NOMO-1 treated with DMSO at 0.1 percent for 48 hours (cell line): ENCODE data around the gene PGGHG.
"Not testable (repeated sequence)": the region's sequence is repeated elsewhere in the genome, so short reads cannot be mapped to it uniquely, and the experiment has no call there.

ENCODE experiments used
- DNase-seq: peaks from one replicate; lab custom pipeline; 2025; ENCODE audit not compliant: unreplicated experiment; lab: John Stamatoyannopoulos, UW

Gene PGGHG

DNA sequence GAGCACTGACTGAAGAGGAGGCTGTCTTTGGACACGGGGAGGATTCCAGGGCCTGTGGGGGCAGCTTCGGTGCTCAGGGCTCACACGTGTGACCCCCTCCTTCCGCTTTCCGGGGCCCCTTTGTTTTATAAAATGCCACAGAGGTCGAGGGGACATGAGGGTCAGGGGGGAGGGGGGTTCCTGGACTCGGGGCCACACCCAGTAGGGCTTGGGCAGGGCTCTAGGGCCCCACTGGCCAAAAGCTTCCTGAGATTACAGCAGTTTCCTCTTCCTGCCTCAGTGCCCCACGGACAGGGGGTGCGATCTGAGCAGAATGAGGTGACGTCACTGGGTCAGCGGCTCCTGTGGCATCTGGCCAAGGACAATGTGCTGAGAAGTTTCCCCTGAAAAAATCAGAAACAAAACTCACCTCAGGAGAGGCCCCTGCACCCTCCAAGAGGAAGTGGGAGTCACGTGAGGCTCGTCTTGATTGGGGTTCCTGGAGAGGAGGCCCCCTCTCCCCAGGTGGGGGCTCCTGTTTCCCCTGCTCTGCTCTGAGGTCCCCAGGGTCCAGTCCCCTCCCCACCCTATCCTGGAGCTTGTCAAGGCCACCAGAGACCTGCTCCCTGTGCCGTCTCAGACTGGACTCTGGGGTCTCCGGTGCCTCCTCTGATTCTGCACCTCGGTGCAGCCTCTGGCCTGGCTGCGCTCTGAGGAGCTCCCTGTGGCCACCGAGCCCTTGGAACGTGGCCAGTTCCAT lies 38.1 kb downstream of the PGGHG start:
- peak; percentile 87 for DNase-seq

DNA sequence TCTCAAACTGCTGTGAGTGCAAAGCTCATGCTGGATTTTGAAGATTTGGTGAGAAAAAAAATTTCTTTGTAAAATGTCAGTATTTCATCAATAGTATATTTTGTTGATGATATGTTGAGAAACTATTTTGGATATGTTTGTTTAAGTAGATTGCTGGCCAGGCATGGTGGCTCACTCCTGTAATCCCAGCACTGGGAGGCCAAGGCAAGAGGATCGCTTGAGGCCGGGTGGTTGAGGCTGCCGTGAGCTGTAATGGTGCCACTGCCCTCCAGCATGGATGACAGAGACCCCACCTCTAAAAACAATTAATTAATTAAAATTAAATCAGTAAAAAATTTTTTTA lies 38.6 kb downstream of the PGGHG start:
- no peak for DNase-seq

DNA sequence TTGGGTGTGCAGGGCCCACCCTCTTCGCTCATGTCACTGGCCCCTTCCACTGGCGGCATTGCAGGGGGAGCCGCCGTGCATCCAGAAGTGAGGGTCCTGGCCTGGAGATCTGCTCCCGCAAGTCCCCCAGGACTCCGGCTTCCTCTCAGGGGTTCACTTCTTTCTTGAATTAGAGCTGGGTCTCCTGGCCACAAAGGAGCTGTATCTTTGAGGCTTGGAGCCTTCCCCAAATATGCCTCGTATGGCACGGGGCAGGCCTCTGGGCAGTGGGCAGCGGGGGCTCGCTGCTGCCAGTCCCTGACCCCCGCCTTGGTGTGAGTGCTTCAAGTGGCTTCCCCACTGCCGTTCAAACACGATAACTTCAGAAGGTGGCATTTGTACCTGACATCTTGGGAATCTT lies 39.1 kb downstream of the PGGHG start:
- no peak for DNase-seq

DNA sequence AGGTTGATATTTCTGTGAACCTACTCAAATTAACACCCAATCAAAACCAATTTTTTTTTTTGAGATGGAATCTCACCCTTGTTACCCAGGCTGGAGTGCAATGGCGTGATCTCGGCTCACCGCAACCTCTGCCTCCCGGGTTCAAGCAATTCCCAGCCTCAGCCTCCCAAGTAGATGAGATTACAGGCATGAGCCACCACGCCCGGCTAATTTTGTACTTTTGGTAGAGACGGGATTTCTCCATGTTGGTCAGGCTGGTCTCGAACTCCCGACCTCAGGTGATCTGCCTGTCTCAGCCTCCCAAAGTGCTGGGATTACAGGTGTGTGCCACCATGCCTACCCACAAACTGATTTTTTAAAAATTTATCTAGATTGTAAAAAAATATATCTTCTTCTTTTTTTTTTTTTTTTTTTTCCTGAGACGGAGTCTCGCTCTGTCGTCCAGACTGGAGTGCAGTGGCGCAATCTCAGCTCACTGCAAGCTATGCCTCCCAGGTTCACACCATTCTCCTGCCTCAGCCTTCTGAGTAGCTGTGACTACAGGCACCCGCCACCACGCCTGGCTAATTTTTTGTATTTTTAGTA lies 39.7 kb downstream of the PGGHG start:
- not testable (repeated sequence) for DNase-seq

DNA sequence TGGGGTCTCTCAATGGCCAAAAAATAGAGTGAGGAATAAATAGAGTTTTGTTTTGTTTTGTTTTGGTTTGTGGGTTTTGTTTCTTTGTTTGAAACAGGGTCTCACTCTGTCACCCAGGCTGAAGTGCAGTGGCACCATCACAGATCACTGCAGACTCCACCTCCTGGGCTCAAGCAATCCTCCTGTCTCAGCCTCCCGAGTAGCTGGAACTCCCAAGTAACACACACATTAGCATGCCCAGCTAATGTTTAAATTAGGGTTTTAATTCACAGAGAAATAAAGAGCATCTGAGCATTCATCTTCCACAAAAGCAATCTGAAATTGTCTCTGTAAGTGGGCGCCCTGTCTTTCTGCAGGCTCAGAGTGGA lies 40.9 kb downstream of the PGGHG start:
- DNase-seq = no peak

DNA sequence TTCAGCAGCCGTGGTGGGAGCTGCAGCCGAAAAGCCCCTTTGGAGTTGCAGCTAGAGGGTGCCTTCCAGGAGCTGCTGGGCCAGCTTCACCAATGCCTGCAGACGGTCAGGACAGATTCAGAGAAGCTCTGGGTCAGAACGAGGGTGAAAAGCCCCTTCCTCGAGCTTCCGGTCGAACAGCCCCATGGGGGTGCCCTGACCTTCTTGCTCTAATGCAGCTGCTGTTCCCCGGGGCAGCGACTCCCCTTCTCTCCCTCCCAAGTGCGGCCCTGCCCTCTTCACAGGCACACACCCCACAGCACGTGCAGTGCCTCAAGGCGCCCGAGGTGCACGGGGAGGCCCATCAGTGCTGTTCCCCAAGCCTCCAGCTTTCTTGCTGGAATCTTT lies 41.4 kb downstream of the PGGHG start:
- no peak for DNase-seq

DNA sequence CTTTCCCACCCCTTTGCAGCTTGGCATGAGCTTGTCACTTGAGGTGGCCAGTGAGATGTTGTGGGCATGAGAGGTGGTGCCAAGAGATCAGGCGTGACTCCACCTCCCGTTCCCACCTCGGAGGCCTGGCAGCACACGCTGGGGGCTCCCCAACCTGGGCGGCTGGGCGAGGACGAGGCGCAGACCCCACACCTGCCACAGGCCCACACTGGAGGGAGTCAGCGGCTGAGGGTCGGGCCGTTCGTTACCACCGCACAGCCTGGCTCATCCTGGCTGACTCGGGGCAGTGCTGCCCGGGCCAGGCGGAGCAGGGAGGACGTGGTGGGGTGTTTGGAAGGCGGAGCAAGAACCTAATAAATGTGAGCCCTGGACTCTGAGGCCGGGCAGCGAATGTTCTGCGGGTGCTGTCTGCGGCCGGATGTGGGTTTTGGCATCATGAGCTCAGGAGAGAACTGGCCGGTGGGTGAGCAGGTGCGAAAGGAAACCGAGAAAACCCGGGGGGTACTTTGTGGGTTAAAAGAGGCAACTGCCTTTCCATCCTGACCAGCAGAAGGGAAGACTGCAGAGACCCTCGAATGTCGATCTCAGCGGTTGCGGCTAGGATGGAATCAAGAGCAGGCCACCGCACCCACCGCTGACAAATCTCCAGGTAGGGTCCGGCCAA lies 41.9 kb downstream of the PGGHG start:
- DNase-seq = no peak

DNA sequence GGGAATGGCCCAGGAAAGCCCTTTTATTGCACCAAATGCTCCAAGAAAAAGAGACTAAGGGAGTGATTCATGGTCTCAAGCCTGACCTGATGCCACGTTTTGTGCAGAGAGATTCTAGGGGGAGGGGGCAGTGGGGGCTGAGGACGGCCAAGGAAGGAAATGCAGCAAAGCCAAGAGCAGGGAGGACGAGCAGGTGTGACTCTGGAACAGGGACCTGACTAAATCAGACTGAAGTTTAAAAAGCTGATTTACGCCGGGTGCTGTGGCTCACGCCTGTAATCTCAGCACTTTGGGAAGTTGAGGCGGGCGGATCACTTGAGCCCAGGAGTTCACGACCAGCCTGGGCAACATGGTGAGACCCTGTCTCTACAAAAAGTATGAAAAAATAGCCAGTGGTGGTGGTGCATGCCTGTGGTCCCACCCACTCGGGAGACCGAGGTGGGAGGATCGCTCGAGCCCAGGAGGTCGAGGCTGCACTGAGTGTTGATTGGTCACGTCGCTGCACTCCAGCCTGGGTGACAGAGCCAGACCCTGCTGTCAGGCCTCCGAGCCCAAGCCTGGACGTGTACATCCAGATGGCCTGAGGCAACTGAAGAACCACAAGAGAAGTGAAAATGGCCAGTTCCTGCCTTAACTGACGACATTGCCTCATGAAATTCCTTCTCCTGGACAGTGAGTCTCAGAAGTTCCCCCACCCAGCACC lies 42.6 kb downstream of the PGGHG start:
- DNase-seq = no peak

DNA sequence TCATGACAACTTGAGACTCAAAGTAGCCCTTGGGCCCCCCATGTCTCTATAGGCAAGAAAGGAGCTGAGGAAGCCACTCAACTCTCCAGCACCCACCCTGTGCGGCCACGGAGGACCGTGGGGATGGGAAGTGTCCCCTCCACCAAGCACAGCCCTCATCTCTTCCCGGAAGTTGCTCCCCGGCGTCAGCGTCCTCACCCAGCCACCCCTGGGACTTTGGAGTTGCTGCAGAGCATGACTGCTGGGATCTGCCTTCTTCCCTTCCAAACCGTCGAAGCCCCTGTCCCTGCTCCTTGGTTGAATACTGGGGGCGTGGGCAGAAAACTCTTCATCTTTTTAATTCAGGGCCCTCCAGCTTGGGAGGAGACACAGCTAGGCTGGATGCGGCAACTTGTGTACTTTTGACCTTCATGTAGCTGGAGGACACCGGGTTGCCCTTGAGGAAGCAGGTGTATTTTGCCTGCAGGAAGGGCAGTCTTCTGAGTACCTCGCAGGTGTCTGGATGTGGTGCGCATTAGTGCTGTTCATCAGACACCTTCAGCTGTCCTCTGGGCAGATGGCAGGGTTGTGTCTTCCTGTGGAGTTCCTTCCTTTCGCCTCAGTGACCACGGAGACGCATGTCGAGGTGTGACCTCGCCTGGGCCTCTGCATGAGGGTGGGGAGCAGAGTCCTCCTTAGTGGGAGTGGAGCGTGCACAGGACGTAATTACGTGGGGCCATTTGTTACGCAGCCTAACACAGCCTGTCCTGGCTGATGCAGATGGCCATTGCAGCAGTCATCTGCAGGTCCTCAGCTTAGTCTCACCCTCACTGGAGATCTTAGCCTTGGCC lies 43.9 kb downstream of the PGGHG start:
- no peak for DNase-seq

DNA sequence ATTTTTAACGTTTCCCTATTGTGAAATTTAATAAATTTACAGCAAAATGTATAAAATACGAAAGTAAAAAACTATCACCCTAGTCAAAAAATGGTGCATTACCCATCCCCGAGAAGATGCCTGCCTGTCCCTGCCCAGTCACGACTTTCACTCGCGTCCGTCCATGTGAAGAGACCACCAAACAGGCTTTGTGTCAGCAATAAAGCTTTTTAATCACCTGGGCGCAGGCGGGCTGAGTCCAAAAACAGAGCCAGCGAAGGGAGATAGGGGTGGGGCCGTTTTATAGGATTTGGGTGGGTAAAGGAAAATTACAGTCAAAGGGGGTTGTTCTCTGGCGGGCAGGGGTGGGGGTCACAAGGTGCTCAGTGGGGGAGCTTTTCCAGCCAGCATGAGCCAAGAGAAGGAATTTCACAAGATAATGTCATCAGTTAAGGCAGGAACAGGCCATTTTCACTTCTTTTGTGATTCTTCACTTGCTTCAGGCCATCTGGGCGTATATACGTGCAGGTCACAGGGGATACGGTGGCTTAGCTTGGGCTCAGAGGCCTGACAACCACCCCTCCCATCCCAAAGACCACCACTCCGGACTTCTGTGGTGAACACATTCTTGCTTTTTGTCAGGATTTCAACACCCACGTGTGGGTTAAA lies 44.8 kb downstream of the PGGHG start:
- not testable (repeated sequence) for DNase-seq

DNA sequence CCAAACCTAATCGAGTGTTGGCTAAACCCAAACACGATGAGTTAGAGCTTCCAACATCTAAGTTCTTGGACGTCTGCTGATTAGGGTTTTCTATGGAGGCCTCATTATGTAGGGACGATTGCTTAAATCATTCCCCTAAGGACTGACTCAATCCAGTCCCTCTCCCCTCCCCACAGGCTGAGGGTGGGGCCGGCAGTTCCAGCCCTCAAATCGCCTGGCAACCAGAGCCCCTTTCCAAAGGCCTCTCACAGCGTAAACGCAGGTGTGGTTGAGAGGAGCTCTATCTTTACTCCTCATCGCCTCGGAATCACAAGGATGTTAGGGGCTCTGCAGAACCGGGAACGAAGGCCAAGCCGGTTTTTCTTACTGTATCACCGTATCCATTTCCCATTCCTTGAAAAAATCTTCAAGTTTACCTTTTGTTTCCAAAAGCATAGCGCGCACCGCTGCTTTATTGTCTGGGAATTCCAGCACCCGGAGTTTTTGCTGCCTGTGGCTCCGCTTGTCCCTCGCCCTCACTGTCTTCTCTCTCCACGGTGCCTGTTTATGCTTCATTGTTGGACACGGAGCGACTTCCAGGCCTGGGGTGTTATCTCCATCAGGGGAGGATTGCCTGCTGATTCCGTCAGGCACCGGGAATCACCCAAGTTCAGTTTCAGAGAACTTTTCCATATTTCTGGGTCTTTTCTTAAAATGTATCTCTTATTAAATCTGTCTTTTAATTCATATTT lies 45.5 kb downstream of the PGGHG start:
- DNase-seq = no peak

DNA sequence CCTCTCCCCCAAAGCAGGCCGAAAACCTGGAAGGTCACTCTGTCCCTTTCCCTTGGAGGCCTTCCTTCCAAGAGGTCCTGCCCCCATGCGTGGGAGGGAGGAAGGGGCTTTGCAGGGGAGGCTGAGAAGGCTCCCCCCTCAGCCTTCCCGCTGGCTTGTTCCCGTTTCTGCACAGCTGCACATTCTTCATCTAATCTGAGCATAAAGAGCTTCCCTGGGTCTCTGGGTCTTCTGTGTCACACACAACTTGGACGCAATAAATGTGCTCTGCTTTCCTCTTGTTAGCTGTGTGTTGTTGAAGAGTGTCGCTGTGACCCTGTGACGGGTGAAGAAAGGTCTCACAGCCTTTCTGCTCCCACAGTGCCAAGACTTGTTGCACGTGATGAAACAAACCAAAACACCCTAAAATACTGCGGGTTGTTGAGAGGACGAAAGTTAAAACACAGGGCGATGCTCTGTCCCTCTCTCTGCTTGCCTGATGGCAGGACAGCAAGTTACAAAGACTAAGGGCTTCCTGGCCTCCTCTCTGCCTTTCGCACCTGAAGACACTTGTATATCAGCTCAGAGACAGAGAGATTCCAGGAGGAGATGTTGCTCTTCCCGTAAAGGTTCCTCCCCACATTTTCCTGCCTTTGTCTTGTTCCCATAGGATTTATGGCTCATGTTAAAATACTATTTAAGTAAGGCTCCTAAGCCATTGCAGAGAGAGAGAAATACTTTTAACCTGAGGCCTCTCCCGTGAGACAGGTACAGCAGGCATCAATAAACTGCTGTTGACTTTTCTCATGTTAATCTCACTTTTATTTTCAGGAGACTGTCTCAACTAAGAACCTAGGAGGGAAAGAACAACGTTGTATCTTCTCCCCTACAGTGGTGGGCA lies 47.1 kb downstream of the PGGHG start:
- peak; percentile 9 for DNase-seq

DNA sequence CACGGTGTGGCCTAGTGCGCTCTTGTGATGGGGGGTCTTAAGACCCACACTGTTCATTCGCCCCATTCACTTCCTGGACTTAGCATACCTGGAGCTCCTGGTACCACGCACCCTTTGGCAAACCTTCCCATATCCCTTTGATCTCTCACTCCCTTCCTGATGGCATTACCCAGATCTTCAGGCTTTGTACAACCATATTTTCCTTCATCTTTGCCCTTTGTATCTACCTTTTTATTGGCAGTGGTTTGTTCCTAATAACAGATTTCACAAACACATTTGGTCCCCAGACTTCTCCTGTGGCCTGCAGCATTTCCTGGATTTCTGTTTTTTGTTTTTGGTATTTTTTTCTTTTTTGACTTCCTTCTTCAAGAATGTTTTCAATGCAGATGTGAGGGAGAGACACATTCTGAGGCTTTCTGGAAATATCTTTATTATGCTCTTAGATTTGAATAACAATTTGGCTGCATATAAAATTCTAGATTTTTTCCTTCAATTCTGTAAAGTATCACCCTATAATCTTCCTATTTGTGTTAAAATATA lies 47.8 kb downstream of the PGGHG start:
- DNase-seq = no peak

DNA sequence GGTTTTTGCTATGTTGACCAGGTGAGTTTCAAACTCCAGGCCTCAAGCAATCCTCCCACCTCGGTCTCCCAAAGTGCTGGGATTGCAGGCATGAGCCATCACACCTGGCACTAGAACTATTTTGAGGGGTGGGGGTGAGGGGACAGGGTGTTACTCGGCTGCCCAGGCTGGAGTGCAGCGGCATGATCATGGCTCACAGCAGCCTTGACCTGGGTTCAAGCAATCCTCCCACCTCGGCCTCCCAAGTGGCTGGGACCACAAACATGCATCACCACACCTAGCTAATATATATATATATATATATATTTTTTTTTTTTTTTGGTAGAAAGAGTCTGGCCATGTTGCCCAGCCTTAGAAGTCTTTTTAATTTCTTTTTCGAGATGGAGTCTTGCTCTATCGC lies 48.8 kb downstream of the PGGHG start:
- DNase-seq = no peak

DNA sequence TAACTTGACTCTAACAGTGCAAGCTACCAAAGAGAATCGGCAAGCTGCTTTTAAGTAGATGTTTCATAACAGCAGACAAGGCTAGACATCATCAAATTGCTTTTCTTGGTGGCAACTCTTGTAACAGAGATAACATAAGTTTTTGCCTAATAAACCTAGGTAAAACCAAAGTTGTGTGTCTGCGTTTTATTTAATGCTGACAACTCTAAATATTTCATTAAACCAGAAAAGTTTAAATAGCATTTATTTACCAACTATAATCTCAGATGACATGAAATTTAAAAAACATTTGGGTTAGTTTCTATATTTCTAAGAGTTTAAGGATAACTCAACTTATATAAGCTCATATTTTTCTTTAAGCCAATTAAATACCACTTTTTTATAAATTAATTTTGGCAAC lies 51.0 kb downstream of the PGGHG start:
- DNase-seq = no peak

DNA sequence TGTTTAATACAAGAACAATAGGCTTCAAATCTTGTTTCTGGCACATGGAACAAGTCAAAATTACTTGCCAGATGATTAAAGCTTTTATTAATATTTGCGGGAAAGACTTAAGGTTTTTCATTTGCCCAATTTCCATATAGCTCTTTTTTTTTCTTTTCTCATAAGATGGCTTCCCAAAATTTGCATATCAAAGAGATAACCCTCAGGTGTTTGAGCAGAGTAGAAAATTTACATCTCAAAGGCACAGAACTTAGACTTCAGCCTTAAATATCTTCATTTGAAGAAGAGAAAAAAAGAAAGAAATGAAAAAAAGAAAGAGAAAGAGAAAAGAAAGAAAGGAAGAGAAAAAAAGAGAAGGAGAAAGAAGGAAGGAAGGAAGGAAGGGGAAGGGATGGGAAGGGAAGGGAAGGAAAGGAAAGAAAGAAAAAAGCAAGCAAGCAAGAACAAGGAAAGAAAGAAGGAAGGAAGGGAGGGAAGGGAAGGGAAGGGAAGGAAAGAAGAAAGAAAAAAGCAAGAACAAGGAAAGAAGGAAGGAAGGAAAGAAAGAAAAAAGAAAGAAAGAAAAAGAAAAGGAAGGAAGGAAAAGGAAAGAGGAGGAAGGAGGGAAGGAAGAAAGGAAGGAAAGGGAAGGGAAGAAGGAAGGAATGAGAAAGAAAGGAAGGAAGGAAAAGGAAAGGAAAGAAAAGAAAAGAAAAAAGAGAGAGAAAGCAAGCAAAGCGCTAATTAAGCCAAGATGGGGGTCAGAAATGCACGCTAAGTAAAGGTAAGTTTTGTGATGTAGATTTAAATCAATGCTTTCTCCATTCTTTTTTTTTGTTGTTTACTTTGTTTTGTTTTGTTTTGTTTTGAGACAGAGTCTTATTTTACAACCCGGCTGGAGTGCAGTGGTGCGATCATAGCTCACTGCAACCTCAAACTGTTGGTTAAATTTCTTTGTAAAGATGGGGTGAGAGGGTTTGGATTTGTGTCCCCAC lies 51.9 kb downstream of the PGGHG start:
- no peak for DNase-seq

DNA sequence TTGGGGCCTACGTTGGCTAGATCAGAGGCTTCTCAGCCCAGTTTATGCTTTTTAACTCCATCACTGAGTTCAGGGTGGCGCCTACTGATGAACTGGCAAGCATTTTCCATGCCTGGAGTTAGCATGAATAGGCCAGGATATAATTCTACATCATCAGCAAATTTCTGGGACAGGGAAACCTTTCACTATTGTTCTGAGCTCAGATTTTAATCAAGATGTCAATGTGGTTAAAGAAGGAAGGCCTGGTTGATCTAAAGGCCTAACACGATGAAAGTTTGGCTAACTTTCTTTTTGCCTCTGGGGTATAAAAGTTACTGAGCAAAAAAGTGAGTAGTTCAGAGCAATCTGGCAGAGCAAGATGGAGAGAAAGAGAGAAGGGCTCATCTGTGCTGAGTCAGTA lies 53.4 kb downstream of the PGGHG start:
- DNase-seq = no peak
